ENCODE results near the gene VWDE.
A peak's percentile ranks its signal among the peaks of the same experiment; 100 is the strongest.

The VWDE gene

DNA sequence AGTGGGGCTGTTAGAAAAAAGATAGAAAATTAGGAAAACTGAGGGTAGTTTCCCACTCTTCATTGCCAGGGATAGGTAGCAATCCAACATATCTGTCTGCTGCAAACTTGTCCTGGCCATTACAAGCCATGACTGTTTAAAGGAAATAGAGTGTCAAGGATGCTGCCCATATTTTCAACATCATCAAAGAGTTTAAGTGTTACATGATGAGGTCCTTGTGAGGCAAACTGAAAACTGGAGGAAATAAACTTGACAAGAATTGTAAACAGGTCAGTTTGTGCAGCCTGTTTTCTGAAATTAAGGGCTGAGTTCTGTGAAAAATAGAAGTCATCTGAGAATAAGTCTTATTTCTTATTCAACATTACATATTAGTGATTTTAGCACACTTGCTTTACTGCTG is 78.0 kb downstream of the VWDE start:
- no peak for DNase-seq

DNA sequence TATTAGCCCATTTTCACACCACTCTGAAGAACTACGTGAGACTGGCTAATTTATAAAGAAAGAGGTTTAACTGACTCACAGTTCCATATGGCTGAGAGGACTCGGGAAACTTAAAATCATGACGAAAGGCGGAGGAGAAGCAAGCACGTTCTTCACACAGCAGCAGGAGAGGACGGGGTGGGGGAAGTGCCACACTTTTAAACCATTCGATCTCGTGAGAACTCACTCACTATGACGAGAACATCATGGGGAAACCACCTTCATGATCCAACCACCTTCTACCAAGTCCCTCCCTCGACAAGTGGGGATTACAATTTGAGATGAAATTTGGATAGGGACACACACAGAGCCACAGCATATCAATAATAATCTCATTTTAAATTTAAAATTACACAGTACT is 80.2 kb downstream of the VWDE start:
- no peak for DNase-seq

DNA sequence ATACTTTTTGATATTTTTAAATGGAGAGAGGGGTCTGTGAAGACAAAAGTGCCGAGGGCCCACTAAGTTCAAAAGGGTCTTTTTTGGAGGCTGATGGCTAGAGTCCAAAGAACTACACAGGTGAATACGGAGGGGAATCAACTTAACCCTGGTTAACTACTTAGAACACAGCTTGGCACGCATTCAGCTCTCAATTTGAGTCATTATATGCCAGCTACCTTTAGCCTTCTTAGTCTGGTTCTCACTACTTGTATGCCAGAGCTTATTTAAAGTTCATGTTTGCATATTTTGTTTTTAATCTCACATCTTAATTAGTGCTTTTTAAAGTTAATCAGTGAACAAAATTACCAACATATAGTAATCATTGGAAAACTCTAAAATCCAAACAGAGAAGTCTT is 80.8 kb downstream of the VWDE start:
- no peak for DNase-seq

DNA sequence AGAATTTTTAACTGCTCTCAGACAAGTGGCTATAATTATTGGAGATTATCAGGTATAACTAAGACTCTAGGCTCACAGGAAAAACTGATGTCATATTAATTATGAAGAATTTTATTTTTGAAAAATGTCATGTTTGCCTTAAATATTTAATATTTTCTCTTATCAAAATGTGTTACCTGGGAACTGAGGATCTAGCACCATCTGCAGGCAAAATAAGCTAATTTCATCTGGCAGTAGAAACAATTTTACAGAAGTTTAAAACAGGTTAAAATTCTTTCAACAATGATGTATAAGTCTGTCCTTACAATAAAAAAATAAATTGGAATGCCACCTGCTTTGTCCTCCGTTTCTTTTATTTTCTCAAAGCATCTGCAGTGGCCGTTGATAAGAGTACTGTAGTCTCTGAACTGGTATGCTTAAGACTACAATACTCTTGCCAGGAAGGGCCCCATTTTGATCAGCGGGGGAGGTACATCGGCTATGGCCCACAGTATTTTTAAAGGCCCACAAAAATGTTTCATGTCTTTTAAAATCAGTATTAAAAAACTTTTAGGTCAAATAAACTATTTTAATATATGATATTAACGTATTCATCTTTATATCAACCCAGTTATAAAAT is 81.3 kb downstream of the VWDE start:
- no peak for DNase-seq

DNA sequence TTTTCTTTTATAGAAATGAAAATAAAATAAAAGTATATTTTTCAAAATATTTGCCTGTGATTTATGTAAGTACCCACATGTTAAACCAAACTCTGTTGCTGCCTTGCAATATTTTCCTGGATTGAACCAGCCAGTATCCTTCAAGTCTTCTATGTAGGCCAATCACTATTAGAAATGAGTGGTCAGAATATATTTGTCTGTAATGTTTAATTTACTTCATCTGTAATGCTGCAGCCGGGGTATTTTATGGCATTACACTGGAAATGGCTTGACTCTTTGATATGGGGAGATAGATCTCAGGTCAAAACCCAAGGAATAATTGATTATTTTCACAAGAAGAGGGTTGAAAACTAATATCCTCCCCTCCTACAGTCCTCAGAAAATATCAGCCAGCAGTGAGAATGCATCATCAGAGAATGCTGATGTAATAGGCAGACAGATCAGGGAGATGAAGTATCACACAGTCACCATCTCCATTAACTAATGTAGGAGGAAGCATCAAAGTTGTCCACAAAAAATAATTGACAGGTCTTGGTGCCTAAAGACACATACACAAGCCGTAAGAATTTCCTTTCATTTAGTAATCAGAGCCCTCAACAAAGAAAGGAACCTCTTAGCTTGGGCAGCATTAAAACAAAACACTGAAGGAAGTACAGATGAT is 82.5 kb downstream of the VWDE start:
- no peak for DNase-seq

DNA sequence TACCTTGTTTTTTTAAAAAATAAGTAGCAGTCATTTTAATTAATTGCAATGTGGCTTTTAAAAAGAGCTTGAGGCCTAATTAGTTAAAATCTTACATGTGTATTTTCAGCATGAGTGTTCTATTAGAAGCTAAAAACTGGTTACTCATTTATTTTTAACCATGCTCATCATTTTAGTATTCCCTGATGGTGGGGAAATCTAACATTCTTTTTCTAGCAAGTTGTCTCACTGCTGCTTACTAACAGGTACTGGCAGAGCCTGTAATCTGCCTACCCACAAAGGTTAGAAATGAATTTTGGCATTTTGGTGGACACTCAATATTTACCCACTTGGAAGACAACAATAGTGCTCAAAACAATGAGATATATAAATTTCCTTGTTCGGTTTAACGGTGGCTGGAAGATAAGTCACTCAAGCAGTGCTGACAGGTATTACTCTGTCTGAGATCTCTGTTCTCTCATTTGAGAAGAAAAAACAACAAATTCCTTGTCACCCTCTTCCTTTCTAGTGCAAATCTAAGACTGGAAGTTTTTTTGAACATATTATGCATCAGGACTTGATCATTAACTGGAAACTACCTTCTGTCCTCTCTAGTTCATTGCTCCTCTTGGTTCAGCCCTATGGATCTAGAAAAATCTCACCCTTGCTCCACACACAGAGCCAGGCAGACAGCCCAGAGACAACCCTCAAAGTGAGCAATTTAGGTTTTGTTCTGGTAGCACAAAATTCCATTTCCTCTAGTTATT is 83.3 kb downstream of the VWDE start:
- DNase-seq = no peak

DNA sequence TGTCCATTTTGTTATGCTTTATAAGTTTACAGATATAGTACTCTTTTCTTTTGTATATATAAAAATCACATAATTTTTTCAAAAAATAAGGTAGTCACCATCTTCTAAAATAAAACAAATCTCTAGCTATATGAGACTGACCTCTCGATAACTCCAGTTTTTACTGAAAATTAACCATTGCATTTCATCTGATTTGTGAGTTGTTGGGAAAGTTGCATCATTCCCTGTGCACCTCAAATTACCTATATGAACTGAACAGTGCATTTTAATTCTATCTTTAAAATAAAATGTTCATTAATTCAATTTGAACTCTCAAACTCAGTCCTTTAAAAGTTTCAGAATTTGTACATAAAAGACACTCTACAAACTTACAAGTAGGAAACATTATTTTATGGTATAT is 86.0 kb downstream of the VWDE start:
- no peak for DNase-seq

DNA sequence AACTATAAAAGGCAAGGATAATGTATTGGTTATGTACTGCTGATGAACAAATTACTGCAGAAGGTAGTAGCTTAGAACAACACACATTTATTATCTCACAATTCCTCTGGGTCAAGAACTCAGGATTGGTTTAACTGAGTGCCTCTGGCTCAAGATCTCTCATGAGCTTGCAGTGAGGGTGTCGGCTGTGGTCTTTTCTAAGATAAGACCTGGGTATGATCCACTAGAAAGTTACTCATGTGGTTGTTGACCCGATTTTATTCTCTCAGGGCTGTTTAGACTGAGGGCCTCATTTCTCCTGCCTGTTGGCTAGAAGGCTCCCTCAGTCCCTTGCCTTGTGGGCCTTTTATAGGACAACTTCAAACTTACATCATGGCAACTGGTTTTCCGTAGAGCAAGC is 86.7 kb downstream of the VWDE start:
- no peak for DNase-seq

DNA sequence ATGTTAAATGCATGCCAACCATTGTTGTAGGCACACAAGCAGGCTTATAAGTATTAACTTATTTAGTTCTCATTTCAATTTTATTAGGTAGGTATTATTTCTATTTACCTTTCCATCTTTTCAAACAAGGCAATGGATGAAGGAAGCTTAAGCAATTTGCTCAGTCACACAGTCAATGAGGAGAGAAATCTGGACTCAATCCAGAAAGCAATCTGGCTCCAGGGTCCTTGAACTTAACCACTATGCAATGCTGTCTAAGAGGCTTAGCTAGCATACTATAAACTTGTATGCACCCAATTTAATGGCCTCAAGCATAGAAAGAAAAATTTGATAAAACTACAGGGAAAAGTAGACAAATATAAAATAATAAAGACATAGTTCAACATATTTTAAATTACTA is 88.6 kb downstream of the VWDE start:
- DNase-seq = no peak

DNA sequence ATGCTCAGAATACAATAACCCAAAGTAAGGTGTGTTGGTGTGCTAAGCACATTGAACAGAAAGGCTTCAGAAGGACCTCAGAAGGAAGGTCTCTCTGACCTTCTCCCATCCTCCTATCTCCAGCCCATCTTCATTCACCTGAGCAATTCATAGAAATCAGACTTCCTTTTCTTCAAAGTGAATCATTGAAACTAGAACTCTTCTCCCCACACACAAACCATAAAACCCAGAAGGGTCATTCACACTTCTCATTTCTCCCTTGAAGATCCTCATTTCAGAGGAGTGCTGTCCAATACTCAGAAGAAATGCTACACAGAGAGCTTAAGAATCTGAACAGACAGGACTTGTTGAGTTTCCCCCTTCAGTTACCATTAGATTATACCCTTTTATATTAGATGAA is 89.5 kb downstream of the VWDE start:
- no peak for DNase-seq

DNA sequence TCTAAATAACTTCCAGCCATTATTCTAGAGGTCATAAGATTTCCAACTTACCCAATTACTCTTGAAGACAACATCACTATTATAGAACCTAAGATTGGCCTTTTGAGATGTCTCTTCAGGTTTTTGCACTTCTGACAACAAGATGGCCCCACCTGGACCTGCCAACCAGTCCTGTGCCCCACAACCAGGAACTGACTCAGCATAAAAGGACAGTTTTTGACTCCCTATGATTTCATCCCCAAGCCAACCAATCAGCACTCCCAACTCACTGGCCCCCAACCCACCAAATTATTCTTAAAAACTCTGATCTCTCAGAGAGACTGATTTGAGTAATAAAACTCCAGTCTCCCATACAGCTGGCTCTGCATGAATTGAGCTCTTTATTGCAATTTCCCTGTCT is 98.2 kb downstream of the VWDE start:
- no peak for DNase-seq

DNA sequence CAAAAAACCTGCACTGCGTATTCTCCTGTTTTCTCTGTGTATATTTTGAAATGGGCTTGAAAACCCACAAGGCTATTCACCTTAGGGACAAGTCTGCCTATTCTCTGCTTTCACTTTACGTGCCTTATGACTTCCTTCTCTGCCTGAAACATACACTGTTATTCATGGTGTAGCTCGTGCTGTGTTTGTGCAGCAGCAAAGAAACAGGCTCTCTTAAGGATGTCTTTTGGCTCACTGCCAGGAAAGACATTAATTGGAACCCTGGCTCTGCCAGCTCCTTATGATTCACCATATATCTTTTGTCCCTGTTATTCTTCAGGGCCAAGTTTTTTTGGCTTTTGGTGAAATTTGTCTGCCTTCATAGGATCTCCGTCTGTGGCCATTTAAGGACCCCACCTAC is 100.2 kb downstream of the VWDE start:
- no peak for DNase-seq

DNA sequence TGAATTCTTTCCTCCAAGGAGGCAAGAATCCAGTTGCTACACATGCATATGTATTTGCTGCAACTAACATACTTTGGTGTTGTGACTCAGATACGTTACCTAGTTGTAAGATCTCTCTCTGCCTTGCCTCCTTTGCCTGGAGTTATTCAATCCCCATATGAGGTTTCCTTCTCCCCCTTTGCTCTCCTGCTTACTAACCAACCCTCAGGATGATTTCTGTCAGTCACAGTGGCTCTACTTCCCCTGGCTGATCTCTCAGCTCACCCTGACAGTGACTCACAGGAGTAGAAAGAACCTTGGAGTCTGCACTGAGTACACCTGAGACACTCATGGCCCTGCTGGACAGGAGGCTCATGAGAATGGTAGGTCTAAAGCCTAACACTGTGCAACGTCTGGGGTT is 100.6 kb downstream of the VWDE start:
- DNase-seq = no peak

DNA sequence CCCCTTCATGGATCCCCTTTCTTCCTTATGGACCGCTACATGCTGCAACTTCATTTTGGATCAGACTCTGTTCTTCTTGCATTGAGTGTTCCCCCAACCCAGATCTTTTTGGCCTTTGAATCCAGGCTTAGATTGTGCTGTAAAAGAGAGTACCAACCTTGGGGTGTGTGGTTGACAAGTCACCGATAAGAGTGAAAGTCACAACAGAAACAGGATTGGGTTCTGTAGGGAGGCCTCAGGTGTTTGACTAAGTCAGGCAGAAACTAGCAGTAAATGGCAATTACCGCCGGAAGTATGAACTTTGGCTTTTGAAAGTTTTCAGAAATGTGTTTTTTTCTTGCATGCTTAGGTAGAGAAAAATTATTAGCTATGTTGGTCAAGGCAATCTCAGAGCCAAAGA is 103.2 kb downstream of the VWDE start:
- DNase-seq = no peak

DNA sequence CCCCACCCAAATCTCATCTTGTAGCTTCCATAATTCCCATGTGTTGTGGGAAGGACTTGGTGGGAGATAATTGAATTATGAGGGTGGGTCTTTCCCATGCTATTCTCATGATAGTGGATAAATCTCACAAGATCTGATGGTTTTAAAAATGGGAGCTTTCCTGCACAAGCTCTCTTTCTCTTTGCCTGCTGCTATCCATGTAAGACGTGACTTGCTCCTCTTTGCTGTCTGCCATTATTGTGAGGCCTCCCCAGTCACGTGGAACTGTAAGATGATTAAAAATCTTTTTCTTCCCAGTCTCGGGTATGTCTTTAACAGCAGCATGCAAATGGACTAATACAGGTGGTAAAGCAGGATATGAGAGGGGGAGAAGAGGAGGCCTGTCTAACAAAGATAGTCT is 104.3 kb downstream of the VWDE start:
- DNase-seq = no peak

DNA sequence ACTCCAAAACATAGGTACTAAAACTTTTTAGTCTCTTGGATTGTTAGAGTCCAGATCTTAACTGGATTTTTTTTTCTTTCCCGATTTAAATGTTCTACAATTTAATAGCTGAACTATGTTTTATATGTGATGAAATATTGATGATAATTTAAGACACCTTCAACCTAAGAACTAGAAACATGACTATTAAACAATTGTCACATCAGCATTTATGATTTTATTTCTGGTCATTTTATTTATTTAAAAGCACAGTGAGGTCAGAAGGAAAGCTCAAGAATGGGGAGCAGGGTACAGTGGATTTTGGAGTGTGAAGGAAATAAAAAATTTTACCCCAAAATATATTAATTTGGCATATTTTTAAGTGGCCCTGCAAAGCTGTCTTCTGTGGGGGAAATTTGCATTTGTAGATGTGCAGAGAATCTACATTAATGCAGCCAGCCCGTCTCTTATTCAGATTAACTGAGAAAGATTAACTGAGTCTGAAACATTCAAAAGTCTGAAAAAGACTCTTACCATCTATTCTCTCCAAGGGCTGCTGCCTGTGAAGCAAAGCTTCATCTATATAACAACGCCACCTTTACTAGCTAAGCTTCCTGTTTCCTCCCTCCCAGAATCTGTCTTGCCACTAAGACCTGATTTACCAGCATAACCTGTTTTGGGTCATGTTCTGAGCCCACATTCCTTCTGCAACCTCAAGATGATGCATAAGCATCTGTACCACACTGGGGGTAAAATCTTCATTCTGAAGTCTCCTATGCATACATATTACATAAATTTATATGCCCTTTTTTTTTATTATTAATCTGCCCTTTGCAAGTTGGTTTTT is 106.2 kb downstream of the VWDE start:
- no peak for DNase-seq

DNA sequence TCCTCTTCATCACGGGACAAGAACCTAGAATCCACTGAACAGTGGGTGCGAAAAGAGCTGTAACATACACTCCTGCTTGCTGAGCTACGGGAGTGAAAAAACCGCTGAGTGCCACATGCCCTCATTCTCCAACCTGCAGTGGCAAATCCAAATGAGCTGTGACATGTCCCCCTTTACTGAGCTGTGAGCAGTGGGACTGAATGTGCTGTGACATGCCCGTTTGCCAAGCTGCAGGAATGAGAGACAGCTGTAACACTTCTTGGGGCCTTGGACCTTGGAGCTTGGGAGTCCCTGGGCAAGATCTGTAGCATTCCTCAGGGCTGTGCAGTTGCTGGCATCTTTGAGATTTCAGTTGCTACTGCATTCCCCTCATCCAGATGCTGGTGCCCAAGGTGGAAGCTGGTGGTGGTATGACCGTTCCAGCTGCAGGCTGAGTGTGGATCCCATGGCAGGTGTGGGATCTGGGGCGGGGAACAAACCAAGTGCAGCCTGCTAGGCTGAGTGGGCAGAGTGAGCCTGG is 107.6 kb downstream of the VWDE start:
- no peak for DNase-seq

DNA sequence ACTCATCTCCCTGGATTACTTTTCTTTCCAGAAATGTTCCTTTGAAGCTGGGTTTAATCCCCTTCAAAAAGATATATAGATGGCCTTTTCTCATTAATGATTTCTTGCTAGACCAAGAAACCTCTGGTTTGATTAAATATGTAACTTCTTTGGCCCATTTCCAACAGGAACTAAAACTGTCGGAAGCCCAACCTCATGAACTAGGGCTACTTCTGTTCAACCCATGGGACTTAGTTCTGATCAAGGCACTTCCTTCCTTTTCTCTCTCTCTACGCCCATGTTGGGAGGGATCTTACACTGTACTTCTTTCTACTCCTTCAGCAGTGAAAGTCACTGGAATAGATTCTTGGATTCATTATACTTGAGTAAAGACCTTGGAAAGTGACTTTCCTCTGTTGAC is 109.0 kb downstream of the VWDE start:
- DNase-seq = peak; percentile 8

DNA sequence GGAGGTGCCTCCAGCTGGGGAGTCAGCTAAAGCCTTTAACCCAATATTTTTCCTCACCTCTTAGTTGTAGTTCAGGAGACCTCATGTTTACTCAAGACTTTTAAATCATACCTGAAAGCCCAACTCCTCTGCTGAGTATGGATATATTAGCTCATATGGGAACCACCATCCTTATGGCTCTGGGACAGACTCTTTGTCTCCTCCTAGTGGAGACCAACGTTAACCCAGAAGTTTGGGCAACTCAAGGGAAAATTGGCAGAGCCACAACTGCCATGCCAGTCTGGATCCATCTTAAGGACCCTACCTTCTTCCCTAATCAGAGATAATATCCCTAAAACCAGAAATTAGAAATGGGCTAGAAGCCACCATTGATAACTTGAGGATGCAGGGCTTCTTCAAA is 111.8 kb downstream of the VWDE start:
- DNase-seq = no peak

DNA sequence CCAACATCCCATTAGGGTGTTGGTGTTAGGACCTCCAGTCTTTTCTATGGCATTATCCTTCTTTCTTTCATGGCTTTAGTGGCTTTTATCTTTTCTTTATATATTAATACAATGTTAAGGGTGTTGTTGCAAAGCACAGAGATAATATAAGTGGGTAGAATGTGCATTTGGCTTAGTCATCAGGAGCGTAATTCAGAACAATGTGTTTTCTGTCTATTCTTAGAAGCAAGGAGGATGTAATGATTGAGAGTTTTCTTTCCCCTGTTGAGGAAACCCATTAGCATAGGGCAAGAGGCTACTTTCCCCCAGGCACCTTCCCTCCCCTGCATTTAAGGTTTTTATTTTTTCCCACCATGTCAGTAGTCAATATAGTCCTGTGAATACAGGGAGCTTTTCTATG is 112.9 kb downstream of the VWDE start:
- DNase-seq = no peak

DNA sequence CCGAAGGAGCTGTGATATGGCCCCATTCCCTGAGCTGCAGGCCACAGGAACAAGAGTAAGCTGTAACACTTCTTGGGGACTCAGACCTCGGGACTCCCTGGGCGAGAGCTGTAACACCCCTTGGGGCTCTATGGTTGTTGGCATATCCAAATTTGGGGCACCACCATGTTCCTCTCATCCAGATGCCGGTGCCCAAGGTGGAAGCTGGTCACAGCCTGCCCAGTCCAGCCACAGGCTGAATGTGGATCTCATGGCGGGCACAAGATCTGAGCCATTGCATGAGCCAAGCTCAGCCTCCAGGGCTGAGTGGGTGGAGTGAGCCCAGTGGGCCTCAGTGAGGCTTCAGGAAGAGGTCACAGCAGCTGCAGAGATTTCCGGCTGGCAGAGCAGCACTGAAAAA is 113.7 kb downstream of the VWDE start:
- DNase-seq = no peak

DNA sequence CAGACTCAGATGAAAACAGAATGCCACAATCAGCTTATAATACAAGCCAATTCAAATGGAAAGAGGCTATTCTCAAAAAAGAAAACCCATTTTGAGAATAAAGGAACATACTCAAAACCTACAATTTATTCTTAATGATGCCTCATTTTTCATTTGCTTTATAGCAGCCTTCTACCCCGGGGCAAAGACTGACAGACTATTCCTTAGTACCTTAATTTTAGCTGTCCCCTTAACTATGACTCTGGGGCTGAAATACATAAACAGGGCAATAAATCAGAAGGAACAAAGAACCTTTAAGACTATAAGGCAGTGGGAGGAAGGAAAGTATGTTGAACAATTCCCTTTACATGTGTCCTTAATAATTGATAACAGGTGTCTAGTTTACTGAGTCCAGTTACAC is 115.8 kb downstream of the VWDE start:
- no peak for DNase-seq

DNA sequence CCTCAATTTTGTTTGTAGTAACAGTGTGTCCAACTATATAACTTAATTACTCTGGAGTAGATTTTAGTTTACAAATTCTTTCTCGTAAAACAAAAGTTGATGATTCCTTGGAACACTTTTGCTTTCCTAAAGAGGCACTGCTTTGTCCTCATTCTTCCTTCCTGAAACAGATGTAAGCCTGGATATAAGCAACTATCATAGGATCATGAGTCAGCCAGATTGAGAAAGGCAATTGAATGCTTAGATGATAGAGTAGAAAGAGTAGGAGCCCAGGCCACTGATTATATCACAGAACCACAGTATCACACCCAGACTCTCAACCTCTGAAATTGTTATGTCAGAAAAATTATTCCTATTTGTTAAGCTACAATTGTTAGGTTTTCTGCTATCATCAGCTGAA is 122.6 kb downstream of the VWDE start:
- DNase-seq = no peak

Data from GF-D8 (cell line).